Right renal cortex interstitium (tissue), 3 donors: Measurements from ENCODE around the gene POGLUT3. TPM values are rescaled to one million over a fixed set of nuclear protein-coding genes. Genes with fewer than 3 reads are reported as not detected.

ENCODE experiments used
- polyA plus RNA-seq, 3 donors: library from polyadenylated mRNA; unstranded; fragments of 120-200 nt; gene quantifications; one replicate each; pipeline ENCODE4 v1.2.1, GENCODE V29; 2013; ENCODE audit not compliant: insufficient read length in 3 of 3

POGLUT3 gene
- polyA plus RNA-seq, 3 donors: 39.8 to 46.0 (median 45.2) TPM

Other genes starting within 250 kb of the POGLUT3 start
- gene C11orf65, start 30.9 kb downstream of the POGLUT3 start, polyA plus RNA-seq: 1 to 10 TPM; 2.1 to 3.1 (median 2.3) TPM
- 1 to 10 TPM; 3.7 to 4.0 (median 3.7) TPM for gene EXPH5, start 95.4 kb upstream of the POGLUT3 start, polyA plus RNA-seq
- gene DDX10, start 166.7 kb upstream of the POGLUT3 start, polyA plus RNA-seq: 100 to 1,000 TPM in 1 of 3 donors, 10 to 100 TPM in 2; 91.9 to 107 (median 97.4) TPM